ENCODE measurements around the gene CTNNA3. TPM values are rescaled to one million over a fixed set of nuclear protein-coding genes. Genes with fewer than 3 reads are reported as not detected.

CTNNA3 gene
- total RNA-seq, 1 donor from 2014 or later, result 0.46 TPM

GRCh38 chr10:66604195-66604594, 1091.8 kb downstream of the CTNNA3 start:
- H3K4me3 ChIP-seq (ENCODE audit: low read depth, low read length), result no peak overlapping the region
- TF ChIP-seq CTCF (conservative IDR thresholded peaks at IDR 0.05; ENCODE audit: low read depth, low read length), result no peak
- no peak for DNase-seq (ENCODE audit: low read depth)

- no peak for TF ChIP-seq CTCF (conservative IDR thresholded peaks at IDR 0.05; ENCODE audit: low read depth, low read length)
- DNase-seq (ENCODE audit: low read depth), result no peak
These were observed 1104.1 kb downstream of the CTNNA3 start for GRCh38 chr10:66591865-66592264.

GRCh38 chr10:66587680-66588050, 1108.3 kb downstream of the CTNNA3 start:
- no peak for DNase-seq (ENCODE audit: low read depth)
- no peak for TF ChIP-seq CTCF (conservative IDR thresholded peaks at IDR 0.05; ENCODE audit: low read depth, low read length)

More at GRCh38 chr10:66591865-66592264, 1104.1 kb downstream of the CTNNA3 start:
- H3K4me3 ChIP-seq (ENCODE audit: low read depth, low read length), result no peak overlapping the region

GRCh38 chr10:66586897-66587679, 1108.9 kb downstream of the CTNNA3 start:
- no peak for TF ChIP-seq CTCF (conservative IDR thresholded peaks at IDR 0.05; ENCODE audit: low read depth, low read length)
- DNase-seq (ENCODE audit: low read depth), result no peak
- no peak overlapping the region for H3K4me3 ChIP-seq (ENCODE audit: low read depth, low read length)

More at GRCh38 chr10:66587680-66588050, 1108.3 kb downstream of the CTNNA3 start:
- no peak overlapping the region for H3K4me3 ChIP-seq (ENCODE audit: low read depth, low read length)

- H3K4me3 ChIP-seq (ENCODE audit: low read depth, low read length), result no peak overlapping the region
- TF ChIP-seq CTCF (conservative IDR thresholded peaks at IDR 0.05; ENCODE audit: low read depth, low read length), result peak; percentile 58
- no peak for DNase-seq (ENCODE audit: low read depth)
These were observed 1109.9 kb downstream of the CTNNA3 start for GRCh38 chr10:66586073-66586472.

GRCh38 chr10:66575251-66575855, 1120.6 kb downstream of the CTNNA3 start:
- no peak overlapping the region for H3K4me3 ChIP-seq (ENCODE audit: low read depth, low read length)
- DNase-seq (ENCODE audit: low read depth), result no peak
- TF ChIP-seq CTCF (conservative IDR thresholded peaks at IDR 0.05; ENCODE audit: low read depth, low read length), result no peak
